Measurements from ENCODE around the gene SP9. TPM values are rescaled to one million over a fixed set of nuclear protein-coding genes. Genes with fewer than 3 reads are reported as not detected.

SP9 gene
- total and polyA plus RNA-seq, 9 of the 15 experiments (the other 6 are each of a cell fraction or from before 2014, with no cell fraction given) = 0.04 to 0.23 (median 0.11) TPM; not detected in 3

GRCh38 chr2:174325373-174326160 lies 9.2 kb upstream of the SP9 start (continued):
- TF ChIP-seq KLF13 (tag; IDR thresholded peaks at IDR 0.05; ENCODE audit: borderline replicate concordance, low read depth) = no peak
- TF ChIP-seq ZSCAN32 (CRISPR knock-in tag; IDR thresholded peaks at IDR 0.05) = 0 out of 2 replicates have a peak, but pooled peaks have one; percentile 47
- no peak for TF ChIP-seq ZNF347 (CRISPR knock-in tag; IDR thresholded peaks at IDR 0.05; ENCODE audit: low read depth)
- 0 out of 2 replicates have a peak, but pooled peaks have one; percentile 12 for TF ChIP-seq ZNF384 (IDR thresholded peaks at IDR 0.05; ENCODE audit: low read depth, low read length)
- no peak for TF ChIP-seq HMG20B (CRISPR knock-in tag; IDR thresholded peaks at IDR 0.05)
- TF ChIP-seq BCL6 (CRISPR knock-in tag; IDR thresholded peaks at IDR 0.05) = no peak
- TF ChIP-seq CBX2 (IDR thresholded peaks at IDR 0.05; ENCODE audit: insufficient read depth, low read length, poor library complexity, severe bottlenecking) = no peak
- no peak for TF ChIP-seq FOXO4 (CRISPR knock-in tag; IDR thresholded peaks at IDR 0.05)
- no peak for TF ChIP-seq E2F1 (CRISPR knock-in tag; IDR thresholded peaks at IDR 0.05)
- TF ChIP-seq SMARCA4 (IDR thresholded peaks at IDR 0.05) = 0 out of 2 replicates have a peak, but pooled peaks have one; percentile 8
- no peak for TF ChIP-seq ZNF143 (CRISPR knock-in tag; IDR thresholded peaks at IDR 0.05)
- 0 out of 4 replicates have a peak, but pooled peaks of 1 of the 2 experiments have one; percentile 18 for TF ChIP-seq FOXA3 (CRISPR knock-in tag; conservative IDR thresholded peaks at IDR 0.05 in 1 of 2, IDR thresholded peaks at IDR 0.05 in 1 of 2)
- no peak for TF ChIP-seq ASH1L (IDR thresholded peaks at IDR 0.05; ENCODE audit: borderline replicate concordance, low read depth, partially characterized antibody)
- no peak for TF ChIP-seq SAFB2 (IDR thresholded peaks at IDR 0.05; ENCODE audit: borderline replicate concordance, low read depth, low read length, severe bottlenecking)
- no peak for TF ChIP-seq ZNF445 (CRISPR knock-in tag; IDR thresholded peaks at IDR 0.05; ENCODE audit: low read depth)
- TF ChIP-seq BCOR (IDR thresholded peaks at IDR 0.05) = no peak
- no peak for TF ChIP-seq U2AF2 (optimal IDR thresholded peaks at IDR 0.05; ENCODE audit: low read depth, low read length)
- peak; percentile 59; the same call in 1 of the 2 replicates for TF ChIP-seq ZNF584 (CRISPR knock-in tag; IDR thresholded peaks at IDR 0.05; ENCODE audit: low read depth)
- TF ChIP-seq ZNF217 (CRISPR knock-in tag; IDR thresholded peaks at IDR 0.05) = no peak
- no peak for TF ChIP-seq EHMT2 (IDR thresholded peaks at IDR 0.05)
- no peak for TF ChIP-seq E2F3 (CRISPR knock-in tag; IDR thresholded peaks at IDR 0.05)
- no peak for TF ChIP-seq ZKSCAN1 (IDR thresholded peaks at IDR 0.05; ENCODE audit: low read depth, low read length)
- TF ChIP-seq GTF2F1 (IDR thresholded peaks at IDR 0.05; ENCODE audit: low read depth, low read length) = no peak
- TF ChIP-seq ZNF23 (CRISPR knock-in tag; IDR thresholded peaks at IDR 0.05) = no peak
- TF ChIP-seq MAFG (tag; conservative IDR thresholded peaks at IDR 0.05) = no peak
- TF ChIP-seq SP2 (IDR thresholded peaks at IDR 0.05; ENCODE audit: extremely low read depth, low read depth, low read length, poor library complexity, severe bottlenecking) = no peak
- no peak for TF ChIP-seq PHTF2 (CRISPR knock-in tag; IDR thresholded peaks at IDR 0.05)
